Activated CD8-positive, alpha-beta memory T cell treated with anti-CD3 and anti-CD28 coated beads, Interleukin-2, amount 10 ng/mL, durations not matched to agents 7 days and 5 days (primary cell): ENCODE results near the gene USP50. TPM values are rescaled to one million over a fixed set of nuclear protein-coding genes. Genes with fewer than 3 reads are reported as not detected.
A peak's percentile ranks its signal among the peaks of the same experiment; 100 is the strongest.
"Not testable (repeated sequence)": the region's sequence is repeated elsewhere in the genome, so short reads cannot be mapped to it uniquely, and the experiment has no call there.

Experiments
- ATAC-seq: fragments of 150-1000 bp; cut with Tn5 transposase; one replicate; pipeline ENCODE4 v1.10.0; 2021; ENCODE audit warnings: moderate library complexity
- CTCF ChIA-PET: fragments of 350-600 bp; sonication (Branson Sonifier 250); formaldehyde crosslinking; loops from one replicate; lab custom pipeline; 2021; ENCODE audit warnings: antibody characterized with exemption; lab: Charles Lee
- DNase-seq: peaks from one replicate; pipeline ENCODE4 v3.0.0-alpha.2; 2020
- H3K27ac Mint-ChIP-seq: one replicate; pipeline ENCODE4 v1.8.0; 2021; ENCODE audit warnings: mild to moderate bottlenecking, mixed read lengths
- H3K27me3 Mint-ChIP-seq: one replicate; pipeline ENCODE4 v1.8.0; 2021; ENCODE audit warnings: mixed read lengths
- H3K36me3 Mint-ChIP-seq: one replicate; pipeline ENCODE4 v1.8.0; 2021; ENCODE audit warnings: mild to moderate bottlenecking, mixed read lengths
- H3K4me1 Mint-ChIP-seq: one replicate; pipeline ENCODE4 v1.8.0; 2021; ENCODE audit warnings: mixed read lengths
- H3K4me3 Mint-ChIP-seq: one replicate; pipeline ENCODE4 v1.8.0; 2021; ENCODE audit warnings: mild to moderate bottlenecking, moderate library complexity, mixed read lengths
- H3K9me3 Mint-ChIP-seq: one replicate; pipeline ENCODE4 v1.8.0; 2022; ENCODE audit warnings: low read depth, mixed read lengths
- total RNA-seq, 2 experiments: library from RNA; stranded (reverse); gene quantifications; one replicate each; pipeline ENCODE4 v1.2.3, GENCODE V29; 2021

The USP50 gene
- not detected for total RNA-seq

GRCh38 chr15:50546566-50546965 is at the start of gene USP50:
TSS of gene USP50 (minus strand) at chr15:50546666. CDS start at chr15:50546525, 141 bp downstream.
- no peak within 1 kb of the TSS for H3K27ac Mint-ChIP-seq
- no peaks in the 10 kb centered on the region for H3K36me3 Mint-ChIP-seq
- H3K27me3 Mint-ChIP-seq = peaks cover 6% of the 10 kb centered on the region
- peaks cover 2% of the 10 kb centered on the region for H3K4me1 Mint-ChIP-seq
- no peak within 1 kb of the TSS for H3K4me3 Mint-ChIP-seq
- DNase-seq (no peak), ATAC-seq (no peak)
- H3K9me3 Mint-ChIP-seq = no peaks in the 10 kb centered on the region
- CTCF ChIA-PET = interaction anchor here (0.6 kb wide), 1 partner anchor 62 kb away, joined by 3 read pairs; no protein-coding TSS in a partner anchor

DNA sequence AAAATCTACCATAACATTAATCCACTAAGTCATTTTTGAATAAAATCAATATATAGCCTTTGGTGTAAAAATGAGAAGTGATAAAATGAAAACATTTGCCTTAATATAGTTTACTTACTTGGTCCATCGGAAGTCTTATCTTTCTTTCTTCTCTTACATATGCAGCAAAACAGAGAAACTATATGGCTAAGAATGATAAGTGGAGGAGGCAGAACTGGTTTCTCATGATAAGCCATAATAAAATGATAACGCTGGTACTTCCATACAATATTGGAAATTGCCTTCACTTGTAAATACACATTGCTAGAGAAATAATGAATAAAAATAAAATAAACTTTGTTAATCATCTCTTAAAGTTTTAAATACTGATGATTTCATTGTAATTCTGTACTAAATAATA is 47.8 kb upstream of the USP50 start:
- Mint-ChIP-seq H3K4me1 (peaks cover 3% of the 10 kb centered on the region), H3K27me3 (no peaks in the 10 kb centered on the region), H3K36me3 (peaks cover 35% of the 10 kb centered on the region), H3K27ac (no peak overlapping the region), H3K4me3 (no peak overlapping the region), H3K9me3 (no peaks in the 10 kb centered on the region)
- CTCF ChIA-PET = no interaction called here
- DNase-seq = no peak
- no peak for ATAC-seq

DNA sequence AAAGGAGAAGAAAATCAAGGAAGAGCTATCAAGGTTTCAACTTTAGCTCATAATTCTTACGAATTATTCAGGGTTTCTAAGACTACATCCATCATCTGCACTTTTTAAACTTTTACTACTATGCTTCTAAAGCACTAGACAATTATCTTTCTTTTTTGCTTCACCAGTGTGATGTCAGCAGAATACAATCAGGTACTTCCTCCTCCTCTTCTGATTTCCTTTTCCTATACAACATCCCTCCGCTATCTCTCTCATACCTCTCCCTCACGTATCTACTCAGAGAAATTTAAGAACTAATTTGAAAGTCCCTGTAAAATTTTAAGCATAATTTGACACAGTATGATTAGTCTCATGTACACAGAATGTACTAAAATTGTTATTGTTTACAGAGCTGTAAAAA is 47.3 kb upstream of the USP50 start:
- CTCF ChIA-PET = interaction anchor here (1.3 kb wide), 1 partner anchor 12 kb away, joined by 3 read pairs; no protein-coding TSS in a partner anchor
- Mint-ChIP-seq H3K4me3 (no peak overlapping the region), H3K27ac (peak overlapping the region; percentile 48), H3K27me3 (no peaks in the 10 kb centered on the region), H3K4me1 (peaks cover 3% of the 10 kb centered on the region), H3K36me3 (peaks cover 33% of the 10 kb centered on the region), H3K9me3 (no peaks in the 10 kb centered on the region)
- ATAC-seq (no peak), DNase-seq (no peak)

GRCh38 chr15:50590288-50590687 is 43.8 kb upstream of the USP50 start:
- no peak for DNase-seq
- Mint-ChIP-seq H3K4me3 (no peak overlapping the region), H3K36me3 (peaks cover 34% of the 10 kb centered on the region), H3K9me3 (no peaks in the 10 kb centered on the region), H3K4me1 (peaks cover 3% of the 10 kb centered on the region), H3K27ac (no peak overlapping the region), H3K27me3 (no peaks in the 10 kb centered on the region)
- ATAC-seq = no peak
- CTCF ChIA-PET = no interaction called here

DNA sequence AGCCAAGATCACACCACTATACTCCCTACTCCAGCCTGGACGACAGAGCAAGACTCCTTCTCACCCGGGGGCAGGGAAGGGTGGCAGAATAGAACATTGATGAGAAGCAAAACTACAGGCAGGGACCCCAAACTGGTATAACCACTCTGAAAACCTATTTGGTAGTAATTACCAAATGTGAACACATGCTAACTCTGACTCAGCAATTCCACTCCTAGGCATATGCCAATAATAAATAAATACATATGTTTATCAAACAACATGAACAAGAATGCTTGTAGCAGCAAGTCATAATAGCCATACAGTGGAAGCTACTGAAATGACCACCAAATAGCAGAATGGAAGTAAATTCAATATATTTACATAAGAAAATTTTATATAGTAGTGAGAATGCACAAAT is 31.0 kb upstream of the USP50 start:
- no peak overlapping the region for H3K27ac Mint-ChIP-seq
- H3K4me3 Mint-ChIP-seq = no peak overlapping the region
- H3K9me3 Mint-ChIP-seq = no peaks in the 10 kb centered on the region
- H3K4me1 Mint-ChIP-seq = no peaks in the 10 kb centered on the region
- no peak for ATAC-seq
- CTCF ChIA-PET = no interaction called here
- no peak for DNase-seq
- peaks cover 33% of the 10 kb centered on the region for H3K36me3 Mint-ChIP-seq
- H3K27me3 Mint-ChIP-seq = no peaks in the 10 kb centered on the region

DNA sequence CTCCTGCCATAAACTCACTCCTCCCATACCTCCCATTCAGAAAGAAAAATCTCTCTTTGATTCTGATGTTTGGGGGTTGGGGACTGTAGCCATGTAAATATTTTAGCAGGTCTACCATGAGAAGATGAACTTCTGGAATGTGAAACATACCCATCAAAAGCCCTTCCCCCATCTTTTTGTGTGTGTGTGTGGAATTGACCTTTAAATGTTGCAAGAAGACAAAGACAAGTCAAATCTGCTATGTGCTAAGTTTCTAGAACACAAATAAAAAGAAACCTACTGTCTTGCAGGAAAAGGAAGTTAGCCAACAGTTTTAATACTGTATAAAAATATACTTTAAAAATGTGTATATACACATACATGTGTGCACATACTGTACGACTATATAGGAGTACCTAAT is 29.7 kb upstream of the USP50 start:
- H3K4me1 Mint-ChIP-seq = no peaks in the 10 kb centered on the region
- ATAC-seq (no peak), DNase-seq (no peak)
- H3K27ac Mint-ChIP-seq = no peak overlapping the region
- no peaks in the 10 kb centered on the region for H3K9me3 Mint-ChIP-seq
- CTCF ChIA-PET = no interaction called here
- H3K36me3 Mint-ChIP-seq = peaks cover 35% of the 10 kb centered on the region
- no peak overlapping the region for H3K4me3 Mint-ChIP-seq
- no peaks in the 10 kb centered on the region for H3K27me3 Mint-ChIP-seq

DNA sequence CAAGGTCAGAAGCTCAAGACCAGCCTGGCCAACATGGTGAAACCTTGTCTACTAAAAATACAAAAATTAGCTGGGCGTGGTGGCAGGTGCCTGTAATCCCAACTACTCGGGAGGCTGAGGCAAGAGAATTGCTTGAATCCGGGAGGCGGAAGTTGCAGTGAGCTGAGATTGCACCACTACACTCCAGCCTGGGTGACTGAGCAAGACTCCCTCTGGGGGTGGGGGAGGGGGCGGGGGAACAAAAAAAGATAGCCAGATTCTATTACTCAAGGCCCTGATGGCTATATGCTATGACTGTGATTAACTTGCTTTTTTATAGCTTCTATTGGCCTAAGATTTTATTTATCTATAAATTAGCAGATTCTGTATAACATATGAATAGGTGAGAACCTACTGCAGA is 27.4 kb upstream of the USP50 start:
- H3K36me3 Mint-ChIP-seq = peaks cover 41% of the 10 kb centered on the region
- H3K27ac Mint-ChIP-seq, H3K27me3 Mint-ChIP-seq, H3K9me3 Mint-ChIP-seq, DNase-seq, ATAC-seq, H3K4me1 Mint-ChIP-seq, CTCF ChIA-PET, H3K4me3 Mint-ChIP-seq: not testable (repeated sequence)

DNA sequence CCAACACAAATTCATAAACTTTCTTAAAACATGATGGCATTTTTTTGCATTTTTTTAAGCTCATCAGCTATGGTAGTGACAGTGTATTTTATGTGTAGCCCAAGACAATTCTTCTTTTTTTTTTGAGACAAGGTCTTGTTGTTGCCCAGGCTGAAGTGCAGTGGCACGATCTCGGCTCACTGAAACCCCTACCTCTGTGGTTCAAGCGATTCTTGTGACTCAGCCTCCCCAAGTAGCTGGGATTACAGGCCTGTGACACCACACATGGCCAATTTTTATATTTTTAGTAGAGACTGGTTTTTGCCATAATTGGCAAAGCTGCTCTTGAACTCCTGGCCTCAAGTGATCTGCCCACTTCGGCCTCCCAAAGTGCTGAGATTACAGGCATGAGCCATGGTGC is 17.3 kb upstream of the USP50 start:
- peaks cover 27% of the 10 kb centered on the region for H3K4me1 Mint-ChIP-seq
- CTCF ChIA-PET = no interaction called here
- no peak for ATAC-seq
- DNase-seq = no peak
- H3K4me3 Mint-ChIP-seq = no peak overlapping the region
- H3K27me3 Mint-ChIP-seq = no peaks in the 10 kb centered on the region
- peaks cover 54% of the 10 kb centered on the region for H3K36me3 Mint-ChIP-seq
- no peaks in the 10 kb centered on the region for H3K9me3 Mint-ChIP-seq
- peak overlapping the region; percentile 78 for H3K27ac Mint-ChIP-seq

DNA sequence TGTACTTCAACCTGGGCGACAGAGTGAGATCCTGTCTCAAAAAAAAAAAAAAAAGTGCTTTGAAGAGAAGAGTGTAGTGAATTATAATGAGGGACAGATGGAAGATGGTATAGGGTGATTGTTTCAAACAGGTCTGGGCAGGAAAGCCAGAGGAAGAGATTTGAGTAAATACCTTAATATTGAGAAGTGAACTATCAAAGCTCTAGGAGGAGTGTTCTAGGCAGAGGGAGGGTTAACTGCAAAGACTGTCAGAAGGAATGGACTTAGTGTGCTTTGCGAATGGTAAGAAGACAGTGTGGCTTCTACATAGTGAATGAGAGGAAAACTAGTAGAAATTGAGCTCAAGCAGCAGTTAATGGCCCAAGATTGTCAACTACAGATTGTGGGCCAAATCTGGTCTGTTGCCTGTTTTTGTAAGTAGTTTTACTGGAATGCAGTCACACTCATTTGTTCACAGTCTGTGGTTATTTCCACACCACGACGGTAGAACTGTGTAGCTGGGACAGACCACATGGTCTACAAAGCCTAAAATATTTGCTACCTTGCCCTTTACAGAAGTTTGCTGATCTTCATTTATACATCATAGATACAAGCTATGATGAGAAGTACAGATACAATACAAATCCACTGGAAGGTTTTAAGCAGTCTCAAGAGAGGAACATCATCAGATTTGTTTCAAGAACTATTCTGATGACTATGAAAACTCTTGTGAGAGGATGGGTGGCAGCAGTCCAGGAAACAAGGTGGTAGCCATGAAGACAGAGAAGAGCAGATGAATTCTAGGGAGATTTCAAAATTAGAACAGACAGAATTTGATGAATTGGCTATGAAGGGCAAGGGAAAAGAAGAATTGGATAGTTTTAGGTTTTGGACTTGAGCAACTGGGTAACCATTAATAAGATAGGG is 16.5 kb upstream of the USP50 start:
- H3K9me3 Mint-ChIP-seq = no peaks in the 10 kb centered on the region
- no peak overlapping the region for H3K4me3 Mint-ChIP-seq
- peak; percentile 74 for DNase-seq
- CTCF ChIA-PET = interaction anchor here (0.5 to 1.3 kb wide), 2 partner anchors 10 to 20 kb away, joined by 3 to 6 read pairs; no protein-coding TSS in a partner anchor
- H3K4me1 Mint-ChIP-seq = peaks cover 29% of the 10 kb centered on the region
- H3K36me3 Mint-ChIP-seq = peaks cover 52% of the 10 kb centered on the region
- H3K27ac Mint-ChIP-seq = peak overlapping the region; percentile 78
- ATAC-seq = peak; percentile 81
- no peaks in the 10 kb centered on the region for H3K27me3 Mint-ChIP-seq

- Mint-ChIP-seq H3K4me3 (no peak overlapping the region), H3K4me1 (peaks cover 38% of the 10 kb centered on the region), H3K27me3 (no peaks in the 10 kb centered on the region), H3K27ac (peak overlapping the region; percentile 36), H3K36me3 (peaks cover 39% of the 10 kb centered on the region), H3K9me3 (no peaks in the 10 kb centered on the region)
- DNase-seq = no peak
- peak; percentile 50 for ATAC-seq
- CTCF ChIA-PET = no interaction called here
Observed at GRCh38 chr15:50558012-50558411, 11.5 kb upstream of the USP50 start.

GRCh38 chr15:50556642-50557371 is 10.3 kb upstream of the USP50 start:
- no peak for DNase-seq
- CTCF ChIA-PET = interaction anchor here (1.0 kb wide), 1 partner anchor 12 kb away, joined by 3 read pairs; no protein-coding TSS in a partner anchor
- Mint-ChIP-seq H3K27ac (no peak overlapping the region), H3K36me3 (peaks cover 30% of the 10 kb centered on the region), H3K27me3 (no peaks in the 10 kb centered on the region), H3K9me3 (no peaks in the 10 kb centered on the region), H3K4me3 (no peak overlapping the region), H3K4me1 (peaks cover 32% of the 10 kb centered on the region)
- peak; percentile 51 for ATAC-seq

DNA sequence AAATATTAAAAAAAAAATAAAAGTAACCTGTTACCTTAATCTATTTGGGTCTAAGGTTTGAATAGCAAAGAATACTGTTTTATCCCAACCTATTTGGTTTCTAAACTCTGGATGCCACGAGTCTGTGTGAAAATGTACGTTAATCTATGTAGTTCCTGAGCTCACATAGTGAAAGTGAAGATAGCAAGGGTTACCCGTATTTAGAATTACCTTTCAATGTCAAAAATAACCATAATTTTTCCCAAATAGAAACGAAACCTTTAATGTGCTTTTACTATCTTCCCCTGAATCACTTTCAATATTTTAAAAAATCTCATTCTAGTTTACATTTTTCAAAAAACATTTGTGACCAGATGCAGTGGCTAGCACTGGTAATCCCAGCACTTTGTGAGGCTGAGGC is 5.8 kb upstream of the USP50 start:
- CTCF ChIA-PET = no interaction called here
- H3K4me1 Mint-ChIP-seq = peaks cover 18% of the 10 kb centered on the region
- H3K27me3 Mint-ChIP-seq = no peaks in the 10 kb centered on the region
- no peak overlapping the region for H3K4me3 Mint-ChIP-seq
- DNase-seq (no peak), ATAC-seq (no peak)
- H3K9me3 Mint-ChIP-seq = no peaks in the 10 kb centered on the region
- H3K27ac Mint-ChIP-seq = no peak overlapping the region
- H3K36me3 Mint-ChIP-seq = peaks cover 14% of the 10 kb centered on the region

GRCh38 chr15:50549326-50549725 is 2.9 kb upstream of the USP50 start:
- Mint-ChIP-seq H3K27ac (no peak overlapping the region), H3K9me3 (no peaks in the 10 kb centered on the region), H3K27me3 (no peaks in the 10 kb centered on the region), H3K4me3 (no peak overlapping the region), H3K36me3 (no peaks in the 10 kb centered on the region), H3K4me1 (peaks cover 6% of the 10 kb centered on the region)
- no peak for ATAC-seq
- DNase-seq = no peak
- CTCF ChIA-PET = no interaction called here
